Neuron (in vitro differentiated cells): ENCODE measurements around the gene INSR.
A peak's percentile ranks its signal among the peaks of the same experiment; 100 is the strongest.
"Not testable (repeated sequence)": the region's sequence is repeated elsewhere in the genome, so short reads cannot be mapped to it uniquely, and the experiment has no call there.

Experiments
- H2AFZ ChIP-seq: one replicate; pipeline ENCODE4 v1.6.1; 2013; ENCODE audit warnings: low read depth, mild to moderate bottlenecking, inconsistent platforms, low read length, moderate library complexity
- H3K27me3 ChIP-seq: one replicate; pipeline ENCODE4 v1.6.1; 2013; ENCODE audit warnings: low read length; ENCODE audit not compliant: insufficient read depth
- H3K36me3 ChIP-seq: one replicate; pipeline ENCODE4 v1.6.1; 2013; ENCODE audit warnings: low read length; ENCODE audit not compliant: insufficient read depth
- H3K4me1 ChIP-seq: one replicate; pipeline ENCODE4 v1.6.1; 2013; ENCODE audit warnings: low read length; ENCODE audit not compliant: insufficient read depth
- H3K4me3 ChIP-seq: 2 replicates; pipeline ENCODE4 v1.5.1; 2013; ENCODE audit warnings: mild to moderate bottlenecking, low read length, moderate library complexity
- H3K9me3 ChIP-seq: one replicate; pipeline ENCODE4 v1.6.1; 2013; ENCODE audit warnings: low read length

INSR gene

GRCh38 chr19:7083076-7083956, 210.9 kb downstream of the INSR start:
- Histone ChIP-seq H3K27me3 (no peaks in the 10 kb centered on the region), H3K4me1 (no peaks in the 10 kb centered on the region), H2AFZ (no peak overlapping the region), H3K4me3 (no peak overlapping the region), H3K36me3 (peaks cover 77% of the 10 kb centered on the region), H3K9me3 (peaks cover 72% of the 10 kb centered on the region)

GRCh38 chr19:7078008-7078407, 216.2 kb downstream of the INSR start:
- H3K36me3 ChIP-seq: peaks cover 89% of the 10 kb centered on the region
- H3K4me1 ChIP-seq: no peaks in the 10 kb centered on the region
- H3K4me3 ChIP-seq: no peak overlapping the region
- no peaks in the 10 kb centered on the region for H3K27me3 ChIP-seq
- H2AFZ ChIP-seq: no peak overlapping the region
- peaks cover 70% of the 10 kb centered on the region for H3K9me3 ChIP-seq

GRCh38 chr19:7076151-7076550, 218.1 kb downstream of the INSR start:
- Histone ChIP-seq H3K9me3 (peaks cover 62% of the 10 kb centered on the region), H3K4me1 (no peaks in the 10 kb centered on the region), H2AFZ (no peak overlapping the region), H3K27me3 (no peaks in the 10 kb centered on the region), H3K4me3 (no peak overlapping the region), H3K36me3 (peaks cover 84% of the 10 kb centered on the region)

GRCh38 chr19:7074705-7075282, 219.4 kb downstream of the INSR start:
- no peaks in the 10 kb centered on the region for H3K27me3 ChIP-seq
- no peak overlapping the region for H3K4me3 ChIP-seq
- peaks cover 79% of the 10 kb centered on the region for H3K36me3 ChIP-seq
- H2AFZ ChIP-seq: no peak overlapping the region
- peaks cover 49% of the 10 kb centered on the region for H3K9me3 ChIP-seq
- H3K4me1 ChIP-seq: peaks cover 7% of the 10 kb centered on the region

GRCh38 chr19:7072541-7072940, 221.7 kb downstream of the INSR start:
- Histone ChIP-seq H3K27me3 (no peaks in the 10 kb centered on the region), H3K4me3 (no peak overlapping the region), H2AFZ (no peak overlapping the region), H3K36me3 (peaks cover 62% of the 10 kb centered on the region), H3K9me3 (peaks cover 33% of the 10 kb centered on the region), H3K4me1 (peaks cover 8% of the 10 kb centered on the region)

- Histone ChIP-seq H3K9me3 (peaks cover 14% of the 10 kb centered on the region), H3K27me3 (no peaks in the 10 kb centered on the region), H3K4me1 (peaks cover 8% of the 10 kb centered on the region), H3K36me3 (peaks cover 35% of the 10 kb centered on the region), H3K4me3 (peak overlapping the region; percentile 84), H2AFZ (peak overlapping the region; percentile 96)
Measured at GRCh38 chr19:7069904-7070226, 224.3 kb downstream of the INSR start.

- Histone ChIP-seq H3K4me1 (peaks cover 8% of the 10 kb centered on the region), H3K9me3 (peaks cover 12% of the 10 kb centered on the region), H3K36me3 (peaks cover 30% of the 10 kb centered on the region), H3K27me3 (no peaks in the 10 kb centered on the region), H2AFZ (peak within 1 kb of the TSS; percentile 96), H3K4me3 (peak within 1 kb of the TSS; percentile 84)
Measured at GRCh38 chr19:7069042-7069903, 224.9 kb downstream of the INSR start, which contains the start of gene ZNF557. Gene ZNF557, plus strand, starts transcription at chr19:7069703. Its CDS starts 5,372 bp downstream, at chr19:7075075.

- H3K9me3 ChIP-seq: peaks cover 12% of the 10 kb centered on the region
- H3K4me1 ChIP-seq: peaks cover 8% of the 10 kb centered on the region
- peak overlapping the region; percentile 3 for H2AFZ ChIP-seq
- H3K36me3 ChIP-seq: peaks cover 25% of the 10 kb centered on the region
- H3K27me3 ChIP-seq: no peaks in the 10 kb centered on the region
- peak overlapping the region; percentile 36 for H3K4me3 ChIP-seq
Measured at GRCh38 chr19:7068599-7068998, 225.6 kb downstream of the INSR start.

- Histone ChIP-seq H3K9me3 (peaks cover 11% of the 10 kb centered on the region), H3K4me1 (peaks cover 8% of the 10 kb centered on the region), H3K4me3 (no peak overlapping the region), H3K36me3 (peaks cover 18% of the 10 kb centered on the region), H3K27me3 (no peaks in the 10 kb centered on the region), H2AFZ (no peak overlapping the region)
Measured at GRCh38 chr19:7067716-7068115, 226.5 kb downstream of the INSR start.

GRCh38 chr19:7067122-7067521, 227.1 kb downstream of the INSR start:
- H3K4me3 ChIP-seq, H2AFZ ChIP-seq, H3K4me1 ChIP-seq, H3K9me3 ChIP-seq, H3K27me3 ChIP-seq: not testable (repeated sequence)
- peaks cover 12% of the 10 kb centered on the region for H3K36me3 ChIP-seq

GRCh38 chr19:7063764-7064418, 230.3 kb downstream of the INSR start:
- Histone ChIP-seq H2AFZ (no peak overlapping the region), H3K4me1 (no peaks in the 10 kb centered on the region), H3K27me3 (no peaks in the 10 kb centered on the region), H3K4me3 (no peak overlapping the region), H3K36me3 (no peaks in the 10 kb centered on the region), H3K9me3 (peaks cover 4% of the 10 kb centered on the region)

GRCh38 chr19:7063339-7063738, 230.9 kb downstream of the INSR start:
- no peaks in the 10 kb centered on the region for H3K27me3 ChIP-seq
- no peak overlapping the region for H2AFZ ChIP-seq
- H3K4me3 ChIP-seq: no peak overlapping the region
- H3K9me3 ChIP-seq: peaks cover 4% of the 10 kb centered on the region
- no peaks in the 10 kb centered on the region for H3K4me1 ChIP-seq
- no peaks in the 10 kb centered on the region for H3K36me3 ChIP-seq
